Parathyroid adenoma (tissue), 2 donors: Measurements from ENCODE around the gene RNU2-63P.
"Not testable (repeated sequence)": the region's sequence is repeated elsewhere in the genome, so short reads cannot be mapped to it uniquely, and the experiment has no call there.

ENCODE experiments used
- H2AFZ ChIP-seq: fragments of 300-600 bp; sonication (generic); one replicate; pipeline ENCODE4 v1.7.0; 2017; ENCODE audit warnings: antibody characterized with exemption, mild to moderate bottlenecking
- H3K27ac ChIP-seq: fragments of 300-600 bp; sonication (generic); one replicate; pipeline ENCODE4 v1.7.0; 2017
- H3K27me3 ChIP-seq: fragments of 300-600 bp; sonication (generic); one replicate; pipeline ENCODE4 v1.7.0; 2017; ENCODE audit warnings: low read length; ENCODE audit not compliant: control insufficient read depth, insufficient read depth
- H3K36me3 ChIP-seq: fragments of 300-600 bp; sonication (generic); one replicate; pipeline ENCODE4 v1.7.0; 2017; ENCODE audit warnings: low read length; ENCODE audit not compliant: control insufficient read depth, insufficient read depth
- H3K4me1 ChIP-seq: fragments of 300-600 bp; sonication (generic); one replicate; pipeline ENCODE4 v1.7.0; 2017; ENCODE audit warnings: control low read depth
- H3K4me2 ChIP-seq: fragments of 300-600 bp; sonication (generic); one replicate; pipeline ENCODE4 v1.7.0; 2017; ENCODE audit warnings: low read length
- H3K4me3 ChIP-seq: fragments of 300-600 bp; sonication (generic); one replicate; pipeline ENCODE4 v1.7.0; 2017; ENCODE audit warnings: low read depth, low read length
- H3K79me2 ChIP-seq: fragments of 300-600 bp; sonication (generic); one replicate; pipeline ENCODE4 v1.7.0; 2017; ENCODE audit warnings: control low read depth
- H3K9ac ChIP-seq: fragments of 300-600 bp; sonication (generic); one replicate; pipeline ENCODE4 v1.7.0; 2017; ENCODE audit warnings: mild to moderate bottlenecking
- H3K9me3 ChIP-seq: fragments of 300-600 bp; sonication (generic); one replicate; pipeline ENCODE4 v1.7.0; 2017; ENCODE audit warnings: low read length; ENCODE audit not compliant: control insufficient read depth
- TF ChIP-seq, protein P1 (sequence below): fragments of 300-600 bp; sonication (generic); IDR thresholded peaks from one replicate; pipeline ENCODE4 v1.7.0; 2017; ENCODE audit warnings: antibody characterized with exemption, mild to moderate bottlenecking
- donor health status: primary hyperparathyroidism.

RNU2-63P gene

DNA sequence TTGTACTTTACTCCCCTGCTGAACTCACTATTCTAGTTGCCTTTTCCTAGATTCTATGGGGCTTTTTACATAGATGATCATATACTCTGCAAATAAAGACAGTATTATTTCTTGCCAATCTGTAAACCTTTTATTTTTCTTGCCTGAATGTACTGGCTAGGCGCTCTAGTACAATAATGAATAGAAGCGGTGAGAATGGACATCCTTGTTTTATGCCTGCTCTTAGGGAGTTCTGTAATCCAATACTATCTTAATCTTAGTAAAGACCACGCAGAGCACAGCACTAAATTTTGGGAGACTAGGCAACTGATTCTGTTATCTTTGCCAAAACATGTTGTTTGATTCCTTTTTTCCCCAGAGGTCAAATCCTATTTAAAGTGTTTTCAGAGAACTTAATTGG lies 32.2 kb upstream of the RNU2-63P start:
- no peaks in the 10 kb centered on the region for H3K27me3 ChIP-seq
- H3K4me1 ChIP-seq = no peaks in the 10 kb centered on the region
- H3K36me3 ChIP-seq = no peaks in the 10 kb centered on the region
- TF ChIP-seq, protein P1, sequence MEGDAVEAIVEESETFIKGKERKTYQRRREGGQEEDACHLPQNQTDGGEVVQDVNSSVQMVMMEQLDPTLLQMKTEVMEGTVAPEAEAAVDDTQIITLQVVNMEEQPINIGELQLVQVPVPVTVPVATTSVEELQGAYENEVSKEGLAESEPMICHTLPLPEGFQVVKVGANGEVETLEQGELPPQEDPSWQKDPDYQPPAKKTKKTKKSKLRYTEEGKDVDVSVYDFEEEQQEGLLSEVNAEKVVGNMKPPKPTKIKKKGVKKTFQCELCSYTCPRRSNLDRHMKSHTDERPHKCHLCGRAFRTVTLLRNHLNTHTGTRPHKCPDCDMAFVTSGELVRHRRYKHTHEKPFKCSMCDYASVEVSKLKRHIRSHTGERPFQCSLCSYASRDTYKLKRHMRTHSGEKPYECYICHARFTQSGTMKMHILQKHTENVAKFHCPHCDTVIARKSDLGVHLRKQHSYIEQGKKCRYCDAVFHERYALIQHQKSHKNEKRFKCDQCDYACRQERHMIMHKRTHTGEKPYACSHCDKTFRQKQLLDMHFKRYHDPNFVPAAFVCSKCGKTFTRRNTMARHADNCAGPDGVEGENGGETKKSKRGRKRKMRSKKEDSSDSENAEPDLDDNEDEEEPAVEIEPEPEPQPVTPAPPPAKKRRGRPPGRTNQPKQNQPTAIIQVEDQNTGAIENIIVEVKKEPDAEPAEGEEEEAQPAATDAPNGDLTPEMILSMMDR = no peak
- no peak overlapping the region for H3K4me3 ChIP-seq
- no peak overlapping the region for H2AFZ ChIP-seq
- no peak overlapping the region for H3K9ac ChIP-seq
- no peak overlapping the region for H3K27ac ChIP-seq
- no peak overlapping the region for H3K4me2 ChIP-seq
- no peaks in the 10 kb centered on the region for H3K9me3 ChIP-seq
- peaks cover 7% of the 10 kb centered on the region for H3K79me2 ChIP-seq

- not testable (repeated sequence) for H3K9ac ChIP-seq, H3K4me2 ChIP-seq, H3K27ac ChIP-seq, H3K4me1 ChIP-seq, H3K27me3 ChIP-seq, H3K36me3 ChIP-seq, H3K79me2 ChIP-seq, H3K9me3 ChIP-seq, H2AFZ ChIP-seq, H3K4me3 ChIP-seq
Measured at GRCh38 chr2:88045561-88045960, 29.2 kb upstream of the RNU2-63P start.

GRCh38 chr2:88042476-88042875 lies 26.1 kb upstream of the RNU2-63P start:
- Histone ChIP-seq H3K27ac (no peak overlapping the region), H2AFZ (no peak overlapping the region), H3K27me3 (no peaks in the 10 kb centered on the region), H3K36me3 (no peaks in the 10 kb centered on the region), H3K9ac (no peak overlapping the region), H3K9me3 (no peaks in the 10 kb centered on the region), H3K4me1 (no peaks in the 10 kb centered on the region), H3K4me2 (no peak overlapping the region), H3K4me3 (no peak overlapping the region), H3K79me2 (peaks cover 9% of the 10 kb centered on the region)
- TF ChIP-seq, protein P1 = no peak

DNA sequence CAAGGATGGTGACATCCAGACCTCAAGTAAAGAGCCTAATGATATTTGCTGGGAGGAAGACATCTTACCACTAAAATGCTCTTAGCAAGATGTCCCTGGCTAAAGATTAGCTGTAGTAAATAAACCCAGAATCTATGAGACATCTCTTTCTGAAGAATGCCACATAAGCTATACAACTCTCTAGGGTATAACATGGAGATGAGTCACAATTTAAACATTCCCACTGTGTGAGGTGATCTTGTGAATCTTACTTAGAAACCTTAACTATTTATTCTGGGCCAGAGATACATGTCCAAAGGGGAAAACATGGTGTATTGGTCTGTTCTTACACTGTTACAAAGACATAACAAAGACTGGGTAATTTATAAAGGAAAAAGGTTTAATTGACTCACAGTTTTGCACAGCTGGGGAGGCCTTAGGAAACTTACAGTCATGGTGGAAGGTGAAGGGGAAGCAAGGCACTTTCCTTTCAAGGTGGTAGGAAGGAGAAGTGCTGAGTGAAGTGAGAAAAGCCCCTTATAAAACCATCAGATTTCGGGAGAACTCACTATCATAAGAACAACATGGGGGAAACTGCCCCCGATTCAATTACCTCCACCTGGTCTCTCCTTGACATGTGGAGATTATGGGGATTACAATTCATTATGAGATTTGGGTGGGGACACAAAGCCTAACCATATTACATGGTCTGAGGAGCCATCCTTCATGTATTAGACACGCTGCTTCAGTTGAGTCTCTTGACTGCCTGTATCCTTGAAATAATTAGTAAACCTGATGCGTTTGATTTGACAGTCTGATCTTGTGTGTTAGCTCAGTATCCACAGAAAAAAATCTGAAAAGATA lies 22.1 kb upstream of the RNU2-63P start:
- Histone ChIP-seq H3K27me3 (no peaks in the 10 kb centered on the region), H3K4me3 (no peak overlapping the region), H2AFZ (no peak overlapping the region), H3K36me3 (no peaks in the 10 kb centered on the region), H3K79me2 (peaks cover 2% of the 10 kb centered on the region), H3K27ac (no peak overlapping the region), H3K4me2 (no peak overlapping the region), H3K4me1 (no peaks in the 10 kb centered on the region), H3K9ac (no peak overlapping the region), H3K9me3 (no peaks in the 10 kb centered on the region)
- TF ChIP-seq, protein P1 = no peak

- H3K9ac ChIP-seq = no peak overlapping the region
- H2AFZ ChIP-seq = no peak overlapping the region
- TF ChIP-seq, protein P1 = no peak
- no peaks in the 10 kb centered on the region for H3K9me3 ChIP-seq
- no peaks in the 10 kb centered on the region for H3K79me2 ChIP-seq
- no peaks in the 10 kb centered on the region for H3K4me1 ChIP-seq
- no peaks in the 10 kb centered on the region for H3K27me3 ChIP-seq
- H3K4me2 ChIP-seq = no peak overlapping the region
- H3K36me3 ChIP-seq = no peaks in the 10 kb centered on the region
- no peak overlapping the region for H3K4me3 ChIP-seq
- H3K27ac ChIP-seq = no peak overlapping the region
Measured at GRCh38 chr2:88036606-88037005, 20.3 kb upstream of the RNU2-63P start.
